Loucy (cell line): ENCODE results near the gene DCXR.

Experiments
- EZH2phosphoT487 ChIP-seq: fragments of 200-600 bp; IDR thresholded peaks from 2 replicates; pipeline ENCODE4 v1.6.1; 2018; ENCODE audit warnings: antibody characterized with exemption, mild to moderate bottlenecking, moderate library complexity, borderline replicate concordance
- TF ChIP-seq, protein P1 (sequence below): fragments of 200-600 bp; sonication (generic); conservative IDR thresholded peaks from 2 replicates; pipeline ENCODE4 v1.5.1; 2014; ENCODE audit warnings: mild to moderate bottlenecking, antibody characterized with exemption, low read length

DNA sequence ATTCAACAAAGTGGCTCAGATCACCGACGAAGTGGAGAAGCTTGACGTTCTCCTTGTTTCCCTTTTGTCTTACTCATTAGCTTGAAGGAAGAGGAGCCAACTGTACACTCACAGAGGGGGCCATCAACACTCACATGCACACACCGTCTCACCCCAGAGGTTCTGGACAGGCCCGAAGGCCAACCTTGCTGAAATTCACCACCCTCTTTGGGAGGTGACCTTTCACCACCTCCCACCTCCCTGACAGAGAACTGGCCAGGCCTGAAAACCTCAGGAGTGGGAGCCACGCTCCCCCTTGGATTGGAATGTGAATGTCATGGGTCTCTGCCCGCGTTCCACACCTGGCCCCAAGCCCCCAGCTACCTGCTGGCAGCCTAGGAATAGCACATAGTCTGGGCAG lies 2.0 kb downstream of the DCXR start:
- TF ChIP-seq, protein P1, sequence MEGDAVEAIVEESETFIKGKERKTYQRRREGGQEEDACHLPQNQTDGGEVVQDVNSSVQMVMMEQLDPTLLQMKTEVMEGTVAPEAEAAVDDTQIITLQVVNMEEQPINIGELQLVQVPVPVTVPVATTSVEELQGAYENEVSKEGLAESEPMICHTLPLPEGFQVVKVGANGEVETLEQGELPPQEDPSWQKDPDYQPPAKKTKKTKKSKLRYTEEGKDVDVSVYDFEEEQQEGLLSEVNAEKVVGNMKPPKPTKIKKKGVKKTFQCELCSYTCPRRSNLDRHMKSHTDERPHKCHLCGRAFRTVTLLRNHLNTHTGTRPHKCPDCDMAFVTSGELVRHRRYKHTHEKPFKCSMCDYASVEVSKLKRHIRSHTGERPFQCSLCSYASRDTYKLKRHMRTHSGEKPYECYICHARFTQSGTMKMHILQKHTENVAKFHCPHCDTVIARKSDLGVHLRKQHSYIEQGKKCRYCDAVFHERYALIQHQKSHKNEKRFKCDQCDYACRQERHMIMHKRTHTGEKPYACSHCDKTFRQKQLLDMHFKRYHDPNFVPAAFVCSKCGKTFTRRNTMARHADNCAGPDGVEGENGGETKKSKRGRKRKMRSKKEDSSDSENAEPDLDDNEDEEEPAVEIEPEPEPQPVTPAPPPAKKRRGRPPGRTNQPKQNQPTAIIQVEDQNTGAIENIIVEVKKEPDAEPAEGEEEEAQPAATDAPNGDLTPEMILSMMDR = no peak
- TF ChIP-seq EZH2phosphoT487 = no peak
